SK-N-SH treated with all-trans-retinoic acid at 6 μM for 48 hours (cell line): Measurements from ENCODE around the gene LCNL1.

ENCODE experiments used
- ATAC-seq: fragments of 200-7000 bp; cut with Tn5 transposase; 3 replicates; pipeline ENCODE4 v1.9.1; 2020; ENCODE audit warnings: mild to moderate bottlenecking, moderate library complexity
- ARNTL ChIP-seq: fragments of 450-650 bp; formaldehyde crosslinking; IDR thresholded peaks from 2 replicates; pipeline ENCODE4 v1.5.0; 2020; ENCODE audit warnings: low read depth, mild to moderate bottlenecking, moderate library complexity, borderline replicate concordance
- CSDC2 ChIP-seq: fragments of 250-450 bp; sonication (Bioruptor Pico); IDR thresholded peaks from 2 replicates; pipeline ENCODE4 v1.5.0; 2020; ENCODE audit warnings: mild to moderate bottlenecking, moderate library complexity
- ESRRG ChIP-seq: fragments of 250-450 bp; sonication (Bioruptor Pico); IDR thresholded peaks from 2 replicates; pipeline ENCODE4 v1.6.1; 2021; ENCODE audit warnings: mild to moderate bottlenecking
- GLIS3 ChIP-seq: fragments of 250-450 bp; sonication (Bioruptor Pico); IDR thresholded peaks from 2 replicates; pipeline ENCODE4 v1.5.0; 2020; ENCODE audit warnings: mild to moderate bottlenecking, moderate library complexity
- ISL1 ChIP-seq: fragments of 250-450 bp; sonication (Bioruptor Pico); IDR thresholded peaks from 2 replicates; pipeline ENCODE4 v2.1.2; 2022; ENCODE audit warnings: mild to moderate bottlenecking, moderate library complexity
- OSR1 ChIP-seq: fragments of 250-450 bp; sonication (Bioruptor Pico); IDR thresholded peaks from 2 replicates; pipeline ENCODE4 v1.8.0; 2022; ENCODE audit warnings: moderate library complexity, mild to moderate bottlenecking, inconsistent platforms
- PPARA ChIP-seq: fragments of 250-450 bp; sonication (Bioruptor Pico); IDR thresholded peaks from 2 replicates; pipeline ENCODE4 v1.5.0; 2020; ENCODE audit warnings: mild to moderate bottlenecking, borderline replicate concordance
- RARB ChIP-seq: fragments of 250-450 bp; sonication (Bioruptor Pico); IDR thresholded peaks from 2 replicates; pipeline ENCODE4 v1.8.0; 2021; ENCODE audit warnings: mild to moderate bottlenecking, moderate library complexity
- SNAI2 ChIP-seq: fragments of 250-450 bp; sonication (Bioruptor Pico); IDR thresholded peaks from 2 replicates; pipeline ENCODE4 v1.5.0; 2020; ENCODE audit warnings: mild to moderate bottlenecking, moderate library complexity
- TCF4 ChIP-seq: fragments of 250-450 bp; sonication (Bioruptor Pico); IDR thresholded peaks from 2 replicates; pipeline ENCODE4 v1.8.0; 2021; ENCODE audit warnings: mild to moderate bottlenecking, moderate library complexity, borderline replicate concordance
- TOX ChIP-seq: fragments of 250-450 bp; sonication (Bioruptor Pico); IDR thresholded peaks from 2 replicates; pipeline ENCODE4 v1.8.0; 2021; ENCODE audit warnings: mild to moderate bottlenecking, moderate library complexity, borderline replicate concordance
- ZC3H10 ChIP-seq: fragments of 250-450 bp; sonication (Bioruptor Pico); IDR thresholded peaks from 2 replicates; pipeline ENCODE4 v1.5.1; 2021; ENCODE audit warnings: mild to moderate bottlenecking, moderate library complexity
- ZFP3 ChIP-seq: fragments of 250-450 bp; sonication (Bioruptor Pico); IDR thresholded peaks from 2 replicates; pipeline ENCODE4 v1.5.0; 2020; ENCODE audit warnings: mild to moderate bottlenecking, moderate library complexity
- ZFP30 ChIP-seq: fragments of 450-650 bp; formaldehyde crosslinking; IDR thresholded peaks from 2 replicates; pipeline ENCODE4 v1.5.0; 2022; ENCODE audit warnings: mild to moderate bottlenecking, moderate library complexity
- ZNF565 ChIP-seq: fragments of 450-650 bp; formaldehyde crosslinking; conservative IDR thresholded peaks from 2 replicates; pipeline ENCODE4 v1.5.0; 2020; ENCODE audit warnings: low read depth, mild to moderate bottlenecking, moderate library complexity
- ZNF70 ChIP-seq: fragments of 450-650 bp; formaldehyde crosslinking; IDR thresholded peaks from 2 replicates; pipeline ENCODE4 v1.5.0; 2020; ENCODE audit warnings: mild to moderate bottlenecking, moderate library complexity
- TF ChIP-seq, protein P1 (sequence below): fragments of 250-450 bp; sonication (Bioruptor Pico); IDR thresholded peaks from 2 replicates; pipeline ENCODE4 v1.5.0; 2020; ENCODE audit warnings: mild to moderate bottlenecking, moderate library complexity
- TF ChIP-seq, protein P2 (sequence below): fragments of 250-450 bp; sonication (Bioruptor Pico); IDR thresholded peaks from 2 replicates; pipeline ENCODE4 v1.5.1; 2020; ENCODE audit warnings: low read depth, mild to moderate bottlenecking, moderate library complexity
- TF ChIP-seq, protein P3 (sequence below): fragments of 250-450 bp; sonication (Bioruptor Pico); IDR thresholded peaks from 2 replicates; pipeline ENCODE4 v1.8.0; 2021; ENCODE audit warnings: low read depth, mild to moderate bottlenecking, moderate library complexity, borderline replicate concordance
- TF ChIP-seq, protein P4 (sequence below): fragments of 250-450 bp; sonication (Bioruptor Pico); IDR thresholded peaks from 2 replicates; pipeline ENCODE4 v1.8.0; 2020; ENCODE audit warnings: mild to moderate bottlenecking, moderate library complexity, borderline replicate concordance
- TF ChIP-seq, protein P5 (sequence below): fragments of 250-450 bp; sonication (Bioruptor Pico); IDR thresholded peaks from 2 replicates; pipeline ENCODE4 v1.5.1; 2021; ENCODE audit warnings: mild to moderate bottlenecking, moderate library complexity

LCNL1 gene

DNA sequence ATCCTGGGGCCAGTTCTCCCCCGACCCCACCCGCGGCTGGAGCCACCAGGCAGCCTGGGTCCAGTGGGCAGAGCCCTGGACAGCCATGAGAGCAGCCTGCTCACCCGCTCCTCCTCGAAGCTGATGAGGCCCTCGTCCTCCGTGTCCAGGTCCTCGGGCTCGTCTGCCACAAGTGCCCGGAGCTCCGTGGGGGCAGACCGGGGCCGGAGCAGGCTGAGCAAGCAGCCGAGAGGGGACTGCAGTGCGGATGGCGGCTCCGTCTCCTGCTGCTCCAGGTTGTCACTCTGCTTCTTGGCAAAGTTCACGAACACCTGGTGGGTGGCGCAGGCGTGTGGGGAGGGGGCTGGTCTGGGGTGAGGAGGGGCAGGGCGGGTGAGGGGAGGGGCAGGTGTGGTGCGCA, 25.5 kb downstream of the LCNL1 start:
- no peak for ATAC-seq
- TF ChIP-seq, protein P1, sequence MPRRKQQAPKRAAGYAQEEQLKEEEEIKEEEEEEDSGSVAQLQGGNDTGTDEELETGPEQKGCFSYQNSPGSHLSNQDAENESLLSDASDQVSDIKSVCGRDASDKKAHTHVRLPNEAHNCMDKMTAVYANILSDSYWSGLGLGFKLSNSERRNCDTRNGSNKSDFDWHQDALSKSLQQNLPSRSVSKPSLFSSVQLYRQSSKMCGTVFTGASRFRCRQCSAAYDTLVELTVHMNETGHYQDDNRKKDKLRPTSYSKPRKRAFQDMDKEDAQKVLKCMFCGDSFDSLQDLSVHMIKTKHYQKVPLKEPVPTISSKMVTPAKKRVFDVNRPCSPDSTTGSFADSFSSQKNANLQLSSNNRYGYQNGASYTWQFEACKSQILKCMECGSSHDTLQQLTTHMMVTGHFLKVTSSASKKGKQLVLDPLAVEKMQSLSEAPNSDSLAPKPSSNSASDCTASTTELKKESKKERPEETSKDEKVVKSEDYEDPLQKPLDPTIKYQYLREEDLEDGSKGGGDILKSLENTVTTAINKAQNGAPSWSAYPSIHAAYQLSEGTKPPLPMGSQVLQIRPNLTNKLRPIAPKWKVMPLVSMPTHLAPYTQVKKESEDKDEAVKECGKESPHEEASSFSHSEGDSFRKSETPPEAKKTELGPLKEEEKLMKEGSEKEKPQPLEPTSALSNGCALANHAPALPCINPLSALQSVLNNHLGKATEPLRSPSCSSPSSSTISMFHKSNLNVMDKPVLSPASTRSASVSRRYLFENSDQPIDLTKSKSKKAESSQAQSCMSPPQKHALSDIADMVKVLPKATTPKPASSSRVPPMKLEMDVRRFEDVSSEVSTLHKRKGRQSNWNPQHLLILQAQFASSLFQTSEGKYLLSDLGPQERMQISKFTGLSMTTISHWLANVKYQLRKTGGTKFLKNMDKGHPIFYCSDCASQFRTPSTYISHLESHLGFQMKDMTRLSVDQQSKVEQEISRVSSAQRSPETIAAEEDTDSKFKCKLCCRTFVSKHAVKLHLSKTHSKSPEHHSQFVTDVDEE = no peak
- TF ChIP-seq, protein P2, sequence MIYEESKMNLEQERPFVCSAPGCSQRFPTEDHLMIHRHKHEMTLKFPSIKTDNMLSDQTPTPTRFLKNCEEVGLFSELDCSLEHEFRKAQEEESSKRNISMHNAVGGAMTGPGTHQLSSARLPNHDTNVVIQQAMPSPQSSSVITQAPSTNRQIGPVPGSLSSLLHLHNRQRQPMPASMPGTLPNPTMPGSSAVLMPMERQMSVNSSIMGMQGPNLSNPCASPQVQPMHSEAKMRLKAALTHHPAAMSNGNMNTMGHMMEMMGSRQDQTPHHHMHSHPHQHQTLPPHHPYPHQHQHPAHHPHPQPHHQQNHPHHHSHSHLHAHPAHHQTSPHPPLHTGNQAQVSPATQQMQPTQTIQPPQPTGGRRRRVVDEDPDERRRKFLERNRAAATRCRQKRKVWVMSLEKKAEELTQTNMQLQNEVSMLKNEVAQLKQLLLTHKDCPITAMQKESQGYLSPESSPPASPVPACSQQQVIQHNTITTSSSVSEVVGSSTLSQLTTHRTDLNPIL (CRISPR knock-in tag) = no peak
- TF ChIP-seq ZFP3 (no peak), TCF4 (CRISPR knock-in tag) (no peak), ARNTL (CRISPR knock-in tag) (no peak), GLIS3 (CRISPR knock-in tag) (no peak), TOX (no peak), ZFP30 (no peak), SNAI2 (CRISPR knock-in tag) (no peak), ZNF70 (CRISPR knock-in tag) (no peak), ESRRG (CRISPR knock-in tag) (no peak), RARB (no peak), ISL1 (CRISPR knock-in tag) (no peak), CSDC2 (CRISPR knock-in tag) (no peak), OSR1 (CRISPR knock-in tag) (no peak), ZNF565 (CRISPR knock-in tag) (no peak)
- TF ChIP-seq, protein P3, sequence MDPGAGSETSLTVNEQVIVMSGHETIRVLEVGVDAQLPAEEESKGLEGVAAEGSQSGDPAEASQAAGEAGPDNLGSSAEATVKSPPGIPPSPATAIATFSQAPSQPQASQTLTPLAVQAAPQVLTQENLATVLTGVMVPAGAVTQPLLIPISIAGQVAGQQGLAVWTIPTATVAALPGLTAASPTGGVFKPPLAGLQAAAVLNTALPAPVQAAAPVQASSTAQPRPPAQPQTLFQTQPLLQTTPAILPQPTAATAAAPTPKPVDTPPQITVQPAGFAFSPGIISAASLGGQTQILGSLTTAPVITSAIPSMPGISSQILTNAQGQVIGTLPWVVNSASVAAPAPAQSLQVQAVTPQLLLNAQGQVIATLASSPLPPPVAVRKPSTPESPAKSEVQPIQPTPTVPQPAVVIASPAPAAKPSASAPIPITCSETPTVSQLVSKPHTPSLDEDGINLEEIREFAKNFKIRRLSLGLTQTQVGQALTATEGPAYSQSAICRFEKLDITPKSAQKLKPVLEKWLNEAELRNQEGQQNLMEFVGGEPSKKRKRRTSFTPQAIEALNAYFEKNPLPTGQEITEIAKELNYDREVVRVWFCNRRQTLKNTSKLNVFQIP = no peak
- TF ChIP-seq, protein P4, sequence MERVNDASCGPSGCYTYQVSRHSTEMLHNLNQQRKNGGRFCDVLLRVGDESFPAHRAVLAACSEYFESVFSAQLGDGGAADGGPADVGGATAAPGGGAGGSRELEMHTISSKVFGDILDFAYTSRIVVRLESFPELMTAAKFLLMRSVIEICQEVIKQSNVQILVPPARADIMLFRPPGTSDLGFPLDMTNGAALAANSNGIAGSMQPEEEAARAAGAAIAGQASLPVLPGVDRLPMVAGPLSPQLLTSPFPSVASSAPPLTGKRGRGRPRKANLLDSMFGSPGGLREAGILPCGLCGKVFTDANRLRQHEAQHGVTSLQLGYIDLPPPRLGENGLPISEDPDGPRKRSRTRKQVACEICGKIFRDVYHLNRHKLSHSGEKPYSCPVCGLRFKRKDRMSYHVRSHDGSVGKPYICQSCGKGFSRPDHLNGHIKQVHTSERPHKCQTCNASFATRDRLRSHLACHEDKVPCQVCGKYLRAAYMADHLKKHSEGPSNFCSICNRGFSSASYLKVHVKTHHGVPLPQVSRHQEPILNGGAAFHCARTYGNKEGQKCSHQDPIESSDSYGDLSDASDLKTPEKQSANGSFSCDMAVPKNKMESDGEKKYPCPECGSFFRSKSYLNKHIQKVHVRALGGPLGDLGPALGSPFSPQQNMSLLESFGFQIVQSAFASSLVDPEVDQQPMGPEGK (CRISPR knock-in tag) = no peak
- TF ChIP-seq, all 23 proteins: peak for 0

DNA sequence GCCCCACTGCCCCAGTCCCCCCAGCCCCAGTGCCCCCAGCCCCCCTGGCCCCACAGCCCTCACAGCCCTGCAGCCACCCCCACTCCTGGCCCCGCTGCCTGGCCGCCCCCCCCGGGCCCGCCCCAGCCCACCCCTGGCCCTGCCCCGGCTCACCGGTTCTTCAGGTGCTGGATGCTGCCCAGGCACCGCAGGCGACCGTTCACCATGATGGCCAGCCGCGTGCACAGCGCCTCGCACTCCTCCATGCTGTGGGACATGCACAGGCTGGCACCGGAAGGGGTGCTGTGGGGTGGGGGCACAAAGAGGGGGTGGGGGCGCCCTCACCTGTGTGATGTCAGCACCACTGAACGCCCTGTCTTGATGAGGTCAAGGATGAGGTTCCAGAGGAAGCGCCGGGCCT, 26.4 kb downstream of the LCNL1 start:
- no peak for ATAC-seq
- no peak for TF ChIP-seq ZFP30
- TF ChIP-seq ISL1 (CRISPR knock-in tag) = no peak
- TF ChIP-seq, protein P5, sequence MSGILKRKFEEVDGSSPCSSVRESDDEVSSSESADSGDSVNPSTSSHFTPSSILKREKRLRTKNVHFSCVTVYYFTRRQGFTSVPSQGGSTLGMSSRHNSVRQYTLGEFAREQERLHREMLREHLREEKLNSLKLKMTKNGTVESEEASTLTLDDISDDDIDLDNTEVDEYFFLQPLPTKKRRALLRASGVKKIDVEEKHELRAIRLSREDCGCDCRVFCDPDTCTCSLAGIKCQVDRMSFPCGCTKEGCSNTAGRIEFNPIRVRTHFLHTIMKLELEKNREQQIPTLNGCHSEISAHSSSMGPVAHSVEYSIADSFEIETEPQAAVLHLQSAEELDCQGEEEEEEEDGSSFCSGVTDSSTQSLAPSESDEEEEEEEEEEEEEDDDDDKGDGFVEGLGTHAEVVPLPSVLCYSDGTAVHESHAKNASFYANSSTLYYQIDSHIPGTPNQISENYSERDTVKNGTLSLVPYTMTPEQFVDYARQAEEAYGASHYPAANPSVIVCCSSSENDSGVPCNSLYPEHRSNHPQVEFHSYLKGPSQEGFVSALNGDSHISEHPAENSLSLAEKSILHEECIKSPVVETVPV = no peak
- no peak for TF ChIP-seq CSDC2 (CRISPR knock-in tag)
- TF ChIP-seq PPARA (CRISPR knock-in tag) = no peak
- TF ChIP-seq ZC3H10 (CRISPR knock-in tag) = no peak
- TF ChIP-seq, protein P1 = no peak
- no peak for TF ChIP-seq ZFP3
- no peak for TF ChIP-seq TOX
- TF ChIP-seq, protein P4 (CRISPR knock-in tag) = no peak
- TF ChIP-seq, all 23 proteins: peak for 0
